Measurements from ENCODE around the gene CLDN20. TPM values are rescaled to one million over a fixed set of nuclear protein-coding genes. Genes with fewer than 3 reads are reported as not detected.
A peak's percentile ranks its signal among the peaks of the same experiment; 100 is the strongest.

Gene CLDN20
- total and polyA plus RNA-seq, 2 donors (not counting 1 experiment from before 2014, with no cell fraction given), result not detected

- no peaks in the 10 kb centered on the region for H3K27me3 ChIP-seq (ENCODE audit: control insufficient read depth, insufficient read depth, low read length)
- peaks cover 7% of the 10 kb centered on the region for H3K36me3 ChIP-seq (ENCODE audit: control insufficient read depth, insufficient read depth, low read length)
- peaks cover 3% of the 10 kb centered on the region for H3K4me1 ChIP-seq (ENCODE audit: control insufficient read depth, extremely low read depth, insufficient read depth, low read length)
These were observed 3.1 kb upstream of the CLDN20 start for GRCh38 chr6:155260686-155261085.

GRCh38 chr6:155261111-155261900, 2.5 kb upstream of the CLDN20 start:
- Histone ChIP-seq H3K36me3 (ENCODE audit: control insufficient read depth, insufficient read depth, low read length) (peaks cover 7% of the 10 kb centered on the region), H4K20me1 (ENCODE audit: control insufficient read depth, extremely low read depth, insufficient read depth, low read length) (no peaks in the 10 kb centered on the region), H3K79me2 (ENCODE audit: control insufficient read depth, insufficient read depth, low read length) (no peaks in the 10 kb centered on the region), H3K4me3 (replicated peaks in 1 of 4; ENCODE audit: control extremely low read depth in 1 of 4, insufficient read depth in 1 of 4, low read depth in 3 of 4, low read length in 4 of 4) (no peak overlapping the region), H2AFZ (ENCODE audit: low read length) (no peak overlapping the region), H3K4me1 (ENCODE audit: control insufficient read depth, extremely low read depth, insufficient read depth, low read length) (peaks cover 3% of the 10 kb centered on the region), H3K4me2 (ENCODE audit: extremely low read depth, insufficient read depth, low read length) (no peak overlapping the region), H3K9me3 (ENCODE audit: control insufficient read depth, insufficient read depth, low read depth, low read length) (no peaks in the 10 kb centered on the region), H3K27me3 (ENCODE audit: control insufficient read depth, insufficient read depth, low read length) (no peaks in the 10 kb centered on the region), H3K9ac (ENCODE audit: insufficient read depth, low read length) (no peak overlapping the region), H3K27ac (ENCODE audit: insufficient read depth, low read length) (no peak overlapping the region)
- TF ChIP-seq EZH2 (IDR thresholded peaks at IDR 0.05; ENCODE audit: low read length, missing control alignments) (no peak), CTCF (conservative IDR thresholded peaks at IDR 0.05 in 1 of 2, IDR thresholded peaks at IDR 0.05 in 1 of 2; ENCODE audit: low read depth in 1 of 2, low read length in 2 of 2) (no peak)
- DNase-seq (ENCODE audit: low read depth in 2 of 2), result peak in 1 of 2 donors; percentile 10

More at GRCh38 chr6:155260686-155261085, 3.1 kb upstream of the CLDN20 start:
- Histone ChIP-seq H3K4me2 (ENCODE audit: extremely low read depth, insufficient read depth, low read length) (no peak overlapping the region), H3K27ac (ENCODE audit: insufficient read depth, low read length) (no peak overlapping the region), H3K4me3 (replicated peaks in 1 of 4; ENCODE audit: control extremely low read depth in 1 of 4, insufficient read depth in 1 of 4, low read depth in 3 of 4, low read length in 4 of 4) (no peak overlapping the region), H4K20me1 (ENCODE audit: control insufficient read depth, extremely low read depth, insufficient read depth, low read length) (no peaks in the 10 kb centered on the region), H3K9ac (ENCODE audit: insufficient read depth, low read length) (no peak overlapping the region), H3K79me2 (ENCODE audit: control insufficient read depth, insufficient read depth, low read length) (no peaks in the 10 kb centered on the region), H2AFZ (ENCODE audit: low read length) (no peak overlapping the region), H3K9me3 (ENCODE audit: control insufficient read depth, insufficient read depth, low read depth, low read length) (no peaks in the 10 kb centered on the region)
- no peak for TF ChIP-seq EZH2 (IDR thresholded peaks at IDR 0.05; ENCODE audit: low read length, missing control alignments)
- TF ChIP-seq CTCF (conservative IDR thresholded peaks at IDR 0.05 in 1 of 2, IDR thresholded peaks at IDR 0.05 in 1 of 2; ENCODE audit: low read depth in 1 of 2, low read length in 2 of 2), result no peak
- no peak for DNase-seq (ENCODE audit: low read depth in 2 of 2)

- no peaks in the 10 kb centered on the region for H4K20me1 ChIP-seq (ENCODE audit: control insufficient read depth, extremely low read depth, insufficient read depth, low read length)
- H3K27me3 ChIP-seq (ENCODE audit: control insufficient read depth, insufficient read depth, low read length), result no peaks in the 10 kb centered on the region
- peaks cover 3% of the 10 kb centered on the region for H3K36me3 ChIP-seq (ENCODE audit: control insufficient read depth, insufficient read depth, low read length)
- no peak for DNase-seq (ENCODE audit: low read depth in 2 of 2)
- H3K27ac ChIP-seq (ENCODE audit: insufficient read depth, low read length), result no peak overlapping the region
- H3K4me1 ChIP-seq (ENCODE audit: control insufficient read depth, extremely low read depth, insufficient read depth, low read length), result peaks cover 3% of the 10 kb centered on the region
- H3K9ac ChIP-seq (ENCODE audit: insufficient read depth, low read length), result no peak overlapping the region
- TF ChIP-seq CTCF (conservative IDR thresholded peaks at IDR 0.05 in 1 of 2, IDR thresholded peaks at IDR 0.05 in 1 of 2; ENCODE audit: low read depth in 1 of 2, low read length in 2 of 2) (no peak), EZH2 (IDR thresholded peaks at IDR 0.05; ENCODE audit: low read length, missing control alignments) (no peak)
- H3K9me3 ChIP-seq (ENCODE audit: control insufficient read depth, insufficient read depth, low read depth, low read length), result no peaks in the 10 kb centered on the region
- no peak overlapping the region for H2AFZ ChIP-seq (ENCODE audit: low read length)
- no peak overlapping the region for H3K4me2 ChIP-seq (ENCODE audit: extremely low read depth, insufficient read depth, low read length)
- no peak overlapping the region for H3K4me3 ChIP-seq (replicated peaks in 1 of 4; ENCODE audit: control extremely low read depth in 1 of 4, insufficient read depth in 1 of 4, low read depth in 3 of 4, low read length in 4 of 4)
- H3K79me2 ChIP-seq (ENCODE audit: control insufficient read depth, insufficient read depth, low read length), result no peaks in the 10 kb centered on the region
These were observed 1.2 kb upstream of the CLDN20 start for GRCh38 chr6:155262655-155263054.

All from fibroblast of lung (primary cell).